Tibial artery (tissue), 4 donors: Measurements from ENCODE around the gene GNG12.

Source experiments
- DNase-seq, 2 donors: peaks; one replicate each; pipeline ENCODE4 v3.0.0-alpha.2; 2019
- H3K27ac ChIP-seq, 2 donors: fragments of 200-600 bp; sonication (generic) in 1 of 2; 1 replicate in 1 of 2; 2 replicates in 1 of 2; pipeline ENCODE4 v1.5.1; 2018 to 2019; ENCODE audit warnings: mild to moderate bottlenecking in 1 of 2
- H3K27me3 ChIP-seq, 2 donors: fragments of 200-600 bp; sonication (generic) in 1 of 2; one replicate each; pipeline versions ENCODE4 v1.5.1 to v1.6.0; 2016 to 2019
- H3K36me3 ChIP-seq, 3 donors: fragments of 200-600 bp; sonication (generic) in 2 of 3; one replicate each; pipeline ENCODE4 v1.5.1; 2016 to 2019; ENCODE audit warnings: mild to moderate bottlenecking in 2 of 3
- H3K4me1 ChIP-seq, 4 donors: fragments of 200-600 bp; sonication (generic) in 2 of 4; 1 replicate in 3 of 4; 2 replicates in 1 of 4; pipeline ENCODE4 v1.5.1; 2016 to 2019
- H3K4me3 ChIP-seq, 2 donors: fragments of 200-600 bp; sonication (generic) in 1 of 2; 1 replicate in 1 of 2; 2 replicates in 1 of 2; pipeline ENCODE4 v1.5.1; 2018 to 2019; ENCODE audit warnings: mild to moderate bottlenecking in 2 of 2
- H3K9me3 ChIP-seq, 3 donors: fragments of 200-600 bp; sonication (generic) in 1 of 3; one replicate each; pipeline ENCODE4 v1.5.1; 2016 to 2019
- intact Hi-C: fragments of 100-400 bp; cut with DNase I; formaldehyde crosslinking; loops from one replicate; pipeline ENCODE4 v1.15.0; 2023; ENCODE audit warnings: low total_unique reads
- TF ChIP-seq, protein P1 (sequence below), 2 experiments: fragments of 200-600 bp in 1 of 2; fragments of 450-650 bp in 1 of 2; IDR thresholded peaks; one replicate each; pipeline ENCODE4 v1.5.1; 2017 to 2019; ENCODE audit warnings: antibody characterized with exemption in 2 of 2, mild to moderate bottlenecking in 1 of 2, moderate library complexity in 1 of 2

GNG12 gene

DNA sequence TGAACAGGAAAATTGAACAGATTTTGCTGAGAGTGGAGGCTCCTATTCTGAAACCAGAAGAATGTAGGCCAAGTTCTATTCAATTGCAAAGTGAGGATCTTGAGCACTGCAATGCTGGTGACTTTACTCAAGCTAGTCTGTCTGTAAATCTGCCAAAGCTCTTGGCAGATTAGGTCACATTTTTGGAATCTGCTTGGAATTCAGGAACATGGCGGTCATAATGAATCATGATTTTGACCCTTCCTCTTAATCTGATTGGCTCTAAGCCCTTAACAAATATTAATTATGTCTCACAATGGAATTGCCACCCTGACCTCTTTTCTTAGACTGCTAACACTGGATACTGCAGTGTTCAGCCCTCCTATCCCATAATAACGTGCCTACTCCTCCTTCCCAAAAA is 7.2 kb upstream of the GNG12 start:
- Histone ChIP-seq H3K9me3 (no peaks in the 10 kb centered on the region), H3K4me1 (peaks cover 0 to 58% (median 37%) of the 10 kb centered on the region in 4 donors), H3K27ac (peak overlapping the region; percentile 43 to 48), H3K36me3 (no peaks in the 10 kb centered on the region), H3K27me3 (no peaks in the 10 kb centered on the region), H3K4me3 (no peak overlapping the region)
- no peak for DNase-seq
- TF ChIP-seq, protein P1, sequence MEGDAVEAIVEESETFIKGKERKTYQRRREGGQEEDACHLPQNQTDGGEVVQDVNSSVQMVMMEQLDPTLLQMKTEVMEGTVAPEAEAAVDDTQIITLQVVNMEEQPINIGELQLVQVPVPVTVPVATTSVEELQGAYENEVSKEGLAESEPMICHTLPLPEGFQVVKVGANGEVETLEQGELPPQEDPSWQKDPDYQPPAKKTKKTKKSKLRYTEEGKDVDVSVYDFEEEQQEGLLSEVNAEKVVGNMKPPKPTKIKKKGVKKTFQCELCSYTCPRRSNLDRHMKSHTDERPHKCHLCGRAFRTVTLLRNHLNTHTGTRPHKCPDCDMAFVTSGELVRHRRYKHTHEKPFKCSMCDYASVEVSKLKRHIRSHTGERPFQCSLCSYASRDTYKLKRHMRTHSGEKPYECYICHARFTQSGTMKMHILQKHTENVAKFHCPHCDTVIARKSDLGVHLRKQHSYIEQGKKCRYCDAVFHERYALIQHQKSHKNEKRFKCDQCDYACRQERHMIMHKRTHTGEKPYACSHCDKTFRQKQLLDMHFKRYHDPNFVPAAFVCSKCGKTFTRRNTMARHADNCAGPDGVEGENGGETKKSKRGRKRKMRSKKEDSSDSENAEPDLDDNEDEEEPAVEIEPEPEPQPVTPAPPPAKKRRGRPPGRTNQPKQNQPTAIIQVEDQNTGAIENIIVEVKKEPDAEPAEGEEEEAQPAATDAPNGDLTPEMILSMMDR (IDR thresholded peaks at IDR 0.05), result no peak
- intact Hi-C loops, result loop anchor here (5.0 kb wide), 1 partner anchor 63 kb away; no protein-coding TSS in a partner anchor

DNA sequence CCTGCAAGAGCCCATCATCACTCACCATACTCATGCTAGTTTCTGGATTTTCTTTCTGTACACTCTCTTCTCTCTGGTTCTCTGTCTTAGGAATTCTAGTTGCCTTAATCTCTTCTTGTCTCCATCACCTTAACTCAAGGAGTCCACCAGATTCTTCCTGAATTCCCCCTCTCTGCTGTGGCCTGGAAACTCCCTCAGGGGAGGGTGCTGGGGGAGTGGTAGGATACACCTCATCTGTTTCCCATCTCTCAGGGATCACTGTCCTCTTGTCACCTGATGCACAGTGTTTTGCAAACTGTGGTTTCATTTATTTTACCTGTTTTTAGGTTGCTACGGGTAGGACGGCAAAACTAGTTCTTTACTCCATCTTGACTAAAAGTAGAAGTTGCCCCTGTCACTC is 6.6 kb upstream of the GNG12 start:
- Histone ChIP-seq H3K9me3 (no peaks in the 10 kb centered on the region), H3K4me1 (peaks cover 0 to 64% (median 38%) of the 10 kb centered on the region in 4 donors), H3K27me3 (no peaks in the 10 kb centered on the region), H3K36me3 (no peaks in the 10 kb centered on the region), H3K27ac (peak overlapping the region; percentile 43 to 48), H3K4me3 (no peak overlapping the region)
- TF ChIP-seq, protein P1 (IDR thresholded peaks at IDR 0.05), result no peak
- intact Hi-C loops, result loop anchor here (5.0 to 10.0 kb wide), 3 partner anchors 63 to 305 kb away; partner anchors contain the start of gene GADD45A
- no peak for DNase-seq

DNA sequence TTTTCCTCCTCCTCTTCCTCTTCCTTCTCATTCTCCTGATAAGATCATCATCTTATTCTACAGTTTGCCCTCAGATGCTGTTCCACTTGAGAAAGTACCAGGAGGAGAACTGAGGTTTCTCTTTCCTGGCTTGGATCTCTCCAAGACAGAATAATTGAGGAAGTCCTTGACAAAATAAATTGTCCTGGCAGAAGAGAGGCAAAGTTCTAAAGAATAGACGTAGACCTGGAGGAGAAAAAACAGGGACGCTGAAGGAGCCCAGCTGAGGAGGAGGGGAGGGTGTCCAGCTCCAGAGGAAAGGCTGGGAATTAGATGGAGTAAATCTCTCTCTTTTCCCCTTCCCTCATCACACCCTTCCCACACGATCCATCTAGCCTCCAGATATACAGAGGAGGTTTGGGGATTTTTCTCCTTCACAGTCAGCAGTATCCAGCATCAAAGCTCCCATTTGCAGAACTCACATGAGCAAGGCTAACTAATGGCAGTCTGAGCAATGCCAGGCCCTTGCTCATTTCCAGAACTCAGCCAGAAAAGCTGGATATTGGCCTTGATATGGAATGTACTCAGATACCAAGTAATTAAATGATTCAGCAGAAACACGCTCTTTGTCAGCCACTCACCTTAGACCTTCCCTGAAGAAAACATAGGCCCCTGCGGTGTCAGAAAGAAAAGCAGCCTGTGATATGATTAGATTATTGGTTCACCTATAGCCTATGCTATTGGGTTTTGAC is 5.1 kb upstream of the GNG12 start:
- intact Hi-C loops, result loop anchor here (10.0 kb wide), 2 partner anchors 154 to 304 kb away; partner anchors contain the start of gene GADD45A
- H3K4me3 ChIP-seq, result no peak overlapping the region
- no peaks in the 10 kb centered on the region for H3K36me3 ChIP-seq
- TF ChIP-seq, protein P1 (IDR thresholded peaks at IDR 0.05), result no peak
- H3K27ac ChIP-seq, result peak overlapping the region; percentile 43 to 53
- no peaks in the 10 kb centered on the region for H3K9me3 ChIP-seq
- no peaks in the 10 kb centered on the region for H3K27me3 ChIP-seq
- DNase-seq, result no peak
- H3K4me1 ChIP-seq, result peaks cover 0 to 68% (median 44%) of the 10 kb centered on the region in 4 donors

DNA sequence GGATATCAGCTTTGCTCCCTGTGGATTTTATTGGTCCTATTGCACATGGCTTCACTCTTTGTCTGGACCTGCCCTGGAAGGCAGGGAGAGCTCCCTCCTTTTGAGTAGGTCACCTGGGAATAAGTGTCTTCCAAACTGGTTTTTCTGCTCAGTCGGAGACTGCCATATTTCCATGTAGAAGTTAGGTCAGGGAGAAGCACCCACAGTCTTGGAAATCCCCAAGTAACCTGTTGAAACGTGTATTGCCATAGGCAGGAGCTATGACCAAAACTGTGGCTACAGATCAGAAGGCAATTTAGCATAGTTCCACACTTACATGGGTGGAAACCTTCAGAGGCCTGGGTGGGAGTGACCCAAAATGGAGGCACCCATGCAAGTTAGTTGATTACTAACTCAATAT is 3.5 kb upstream of the GNG12 start:
- H3K9me3 ChIP-seq, result no peaks in the 10 kb centered on the region
- no peak overlapping the region for H3K4me3 ChIP-seq
- peaks cover 0 to 65% (median 42%) of the 10 kb centered on the region in 4 donors for H3K4me1 ChIP-seq
- intact Hi-C loops, result loop anchor here (10.0 kb wide), 2 partner anchors 152 to 302 kb away; partner anchors contain the start of gene GADD45A
- TF ChIP-seq, protein P1 (IDR thresholded peaks at IDR 0.05), result no peak
- H3K27ac ChIP-seq, result peak overlapping the region; percentile 24 to 96
- H3K27me3 ChIP-seq, result no peaks in the 10 kb centered on the region
- H3K36me3 ChIP-seq, result no peaks in the 10 kb centered on the region
- DNase-seq, result no peak

GRCh38 chr1:67835663-67836452 is 2.6 kb upstream of the GNG12 start:
- TF ChIP-seq, protein P1 (IDR thresholded peaks at IDR 0.05), result no peak

More at GRCh38 chr1:67835663-67836452, 2.6 kb upstream of the GNG12 start:
- H3K4me3 ChIP-seq, result no peak overlapping the region
- intact Hi-C loops, result loop anchor here (10.0 kb wide), 2 partner anchors 151 to 301 kb away; partner anchors contain the start of gene GADD45A
- no peaks in the 10 kb centered on the region for H3K36me3 ChIP-seq
- DNase-seq, result no peak
- peaks cover 0 to 64% (median 41%) of the 10 kb centered on the region in 4 donors for H3K4me1 ChIP-seq
- peak overlapping the region; percentile 96 to 98 for H3K27ac ChIP-seq
- H3K9me3 ChIP-seq, result no peaks in the 10 kb centered on the region
- H3K27me3 ChIP-seq, result no peaks in the 10 kb centered on the region
